Omental fat pad (tissue), 4 donors: Measurements from ENCODE around the gene SLA2. TPM values are rescaled to one million over a fixed set of nuclear protein-coding genes. Genes with fewer than 3 reads are reported as not detected.
"Not testable (repeated sequence)": the region's sequence is repeated elsewhere in the genome, so short reads cannot be mapped to it uniquely, and the experiment has no call there.

Experiments used
- ATAC-seq: fragments of 150-250 bp; one replicate; pipeline ENCODE4 v1.9.1; 2016; ENCODE audit warnings: mild to moderate bottlenecking, moderate library complexity; ENCODE audit not compliant: low FRiP score
- DNase-seq: peaks from one replicate; pipeline ENCODE4 v3.0.0-alpha.2; 2019; ENCODE audit warnings: low spot score
- total RNA-seq, 4 donors: library from RNA; depleted of rRNA; stranded (reverse); fragments of >200 nt; gene quantifications; one replicate each; pipeline ENCODE4 v1.1.0, GENCODE V29; 2016
- TF ChIP-seq, protein P1 (sequence below), 3 donors: fragments of 450-650 bp; IDR thresholded peaks; one replicate each; pipeline ENCODE4 v1.5.1; 2016 to 2017; ENCODE audit warnings: antibody characterized with exemption in 3 of 3, mild to moderate bottlenecking in 3 of 3, moderate library complexity in 2 of 3

SLA2 gene
- total RNA-seq, 4 donors from 2014 or later = 1.1 to 3.2 (median 1.6) TPM

DNA sequence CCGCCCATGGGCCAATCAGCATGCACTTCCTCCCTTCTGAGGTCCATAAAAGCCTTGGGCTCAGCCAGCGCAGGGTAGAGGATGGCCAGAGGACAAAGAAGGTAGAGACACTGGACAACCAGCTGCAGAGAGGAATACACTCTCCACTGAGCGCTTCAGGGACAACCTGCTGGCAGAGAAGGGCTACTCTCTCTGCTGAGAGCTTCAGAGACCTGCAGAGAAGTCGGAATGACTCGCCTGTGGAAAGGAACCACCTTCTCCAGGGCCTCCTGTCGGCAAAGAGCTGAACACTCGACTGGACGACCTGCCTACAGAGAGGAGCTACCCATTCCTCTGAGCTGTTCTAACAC lies 31.4 kb upstream of the SLA2 start:
- TF ChIP-seq, protein P1, sequence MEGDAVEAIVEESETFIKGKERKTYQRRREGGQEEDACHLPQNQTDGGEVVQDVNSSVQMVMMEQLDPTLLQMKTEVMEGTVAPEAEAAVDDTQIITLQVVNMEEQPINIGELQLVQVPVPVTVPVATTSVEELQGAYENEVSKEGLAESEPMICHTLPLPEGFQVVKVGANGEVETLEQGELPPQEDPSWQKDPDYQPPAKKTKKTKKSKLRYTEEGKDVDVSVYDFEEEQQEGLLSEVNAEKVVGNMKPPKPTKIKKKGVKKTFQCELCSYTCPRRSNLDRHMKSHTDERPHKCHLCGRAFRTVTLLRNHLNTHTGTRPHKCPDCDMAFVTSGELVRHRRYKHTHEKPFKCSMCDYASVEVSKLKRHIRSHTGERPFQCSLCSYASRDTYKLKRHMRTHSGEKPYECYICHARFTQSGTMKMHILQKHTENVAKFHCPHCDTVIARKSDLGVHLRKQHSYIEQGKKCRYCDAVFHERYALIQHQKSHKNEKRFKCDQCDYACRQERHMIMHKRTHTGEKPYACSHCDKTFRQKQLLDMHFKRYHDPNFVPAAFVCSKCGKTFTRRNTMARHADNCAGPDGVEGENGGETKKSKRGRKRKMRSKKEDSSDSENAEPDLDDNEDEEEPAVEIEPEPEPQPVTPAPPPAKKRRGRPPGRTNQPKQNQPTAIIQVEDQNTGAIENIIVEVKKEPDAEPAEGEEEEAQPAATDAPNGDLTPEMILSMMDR (IDR thresholded peaks at IDR 0.05) = no peak
- ATAC-seq = no peak

DNA sequence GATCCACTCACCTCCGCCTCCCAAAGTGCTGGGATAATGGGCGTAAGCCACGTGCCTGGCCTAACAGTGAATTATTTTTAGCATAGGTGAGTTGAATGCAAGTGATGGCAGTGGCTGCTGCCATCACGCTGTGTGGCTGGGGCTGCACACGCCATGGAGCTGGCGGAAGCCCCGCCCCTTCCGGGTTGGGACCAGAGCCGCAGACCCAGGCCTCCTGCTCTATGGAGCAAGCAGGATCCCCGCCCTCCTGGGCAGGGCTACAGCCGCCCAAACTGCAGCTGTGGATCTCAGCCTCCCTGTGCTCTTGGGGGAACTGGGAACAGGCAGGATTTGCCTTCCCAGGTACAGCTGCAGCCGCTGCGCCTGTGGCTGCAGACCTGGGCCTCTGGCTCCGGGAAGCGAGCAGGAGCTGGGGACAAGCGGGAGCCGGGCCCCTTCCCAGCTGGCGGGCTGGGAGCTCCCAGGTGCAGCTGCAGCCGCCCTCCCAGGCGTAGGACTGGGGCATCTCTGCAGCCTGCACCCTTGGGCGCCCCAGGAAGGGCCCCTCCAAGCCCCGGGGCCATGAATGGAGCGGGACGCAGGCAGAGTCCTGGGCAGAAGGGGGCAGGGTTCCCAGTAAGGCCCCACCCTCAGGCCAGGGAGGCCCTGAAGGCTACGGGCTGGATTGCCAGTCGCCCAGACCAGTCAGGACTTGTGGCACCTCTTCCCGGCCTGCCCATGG lies 30.9 kb upstream of the SLA2 start:
- DNase-seq = no peak
- TF ChIP-seq, protein P1 (IDR thresholded peaks at IDR 0.05) = no peak
- no peak for ATAC-seq

More for the DNA sequence above, 31.4 kb upstream of the SLA2 start:
- DNase-seq = no peak

DNA sequence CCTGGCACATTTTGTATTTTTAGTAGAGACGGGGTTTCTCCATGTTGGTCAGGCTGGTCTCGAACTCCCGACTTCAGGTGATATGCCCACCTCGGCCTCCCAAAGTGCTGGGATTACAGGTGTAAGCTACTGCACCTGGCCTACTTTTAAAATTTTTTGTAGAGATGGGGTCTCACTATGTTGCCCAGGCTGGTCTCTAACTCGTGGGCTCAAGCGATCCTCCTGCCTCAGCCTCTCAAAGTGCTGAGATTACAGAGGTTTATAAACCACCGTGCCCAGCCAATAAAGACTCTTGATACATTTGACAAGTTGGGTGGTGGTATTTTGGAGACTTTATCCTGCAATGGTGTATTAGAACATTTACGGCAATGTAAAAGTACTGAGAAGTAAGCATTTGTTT lies 29.5 kb upstream of the SLA2 start:
- not testable (repeated sequence) for DNase-seq, ATAC-seq

DNA sequence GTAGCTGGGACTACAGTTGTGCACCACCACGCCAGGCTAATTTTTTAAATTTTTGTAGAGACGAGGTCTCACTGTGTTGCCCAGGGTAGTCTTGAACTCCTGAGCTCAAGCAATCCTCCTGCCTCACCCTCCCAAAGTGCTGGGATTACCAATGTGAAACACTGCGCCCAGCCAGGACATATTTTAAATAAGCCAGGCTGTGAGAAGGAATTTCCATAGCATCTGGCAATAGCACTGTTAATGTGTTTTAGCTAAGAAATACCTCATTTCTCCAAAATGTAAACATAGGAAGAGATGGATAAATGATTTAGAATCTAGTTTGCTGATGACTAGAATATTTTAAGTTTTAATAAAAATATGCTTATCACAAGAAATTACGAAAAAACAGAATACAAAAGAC lies 27.0 kb upstream of the SLA2 start:
- TF ChIP-seq, protein P1 (IDR thresholded peaks at IDR 0.05) = no peak
- ATAC-seq (no peak), DNase-seq (no peak)

DNA sequence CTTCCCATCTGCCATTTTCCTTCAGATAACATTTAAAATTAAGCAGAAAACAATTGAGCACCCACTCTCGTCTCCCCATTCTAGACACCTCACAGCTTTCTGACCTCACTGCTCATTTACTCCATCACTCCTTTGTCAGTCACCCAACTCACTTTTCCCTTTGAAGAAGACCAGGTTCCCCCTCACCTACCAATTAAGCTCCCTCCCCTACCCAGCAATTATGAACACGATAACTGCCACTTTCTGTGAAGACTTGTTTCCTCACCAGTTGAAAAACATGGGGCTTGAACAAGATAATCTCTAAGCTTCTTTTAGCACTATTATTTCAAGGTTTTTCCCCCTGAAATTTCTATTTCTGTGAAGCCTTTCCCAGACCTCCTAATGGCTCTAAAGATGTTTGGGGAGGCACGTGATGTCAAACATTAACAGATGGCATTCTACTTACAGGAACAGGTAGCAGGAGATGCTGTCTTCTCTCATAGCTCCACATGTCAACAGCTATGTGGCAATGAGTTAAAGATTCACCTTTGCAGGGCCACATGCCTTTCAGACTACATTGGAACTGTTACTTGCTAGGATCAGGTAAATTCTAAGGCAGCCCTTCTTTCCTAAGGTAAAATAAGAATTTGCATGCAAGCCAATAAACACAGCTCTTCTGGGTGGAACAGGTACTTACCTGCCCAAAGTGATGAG lies 24.8 kb upstream of the SLA2 start:
- TF ChIP-seq, protein P1 (IDR thresholded peaks at IDR 0.05) = no peak
- ATAC-seq (no peak), DNase-seq (no peak)

DNA sequence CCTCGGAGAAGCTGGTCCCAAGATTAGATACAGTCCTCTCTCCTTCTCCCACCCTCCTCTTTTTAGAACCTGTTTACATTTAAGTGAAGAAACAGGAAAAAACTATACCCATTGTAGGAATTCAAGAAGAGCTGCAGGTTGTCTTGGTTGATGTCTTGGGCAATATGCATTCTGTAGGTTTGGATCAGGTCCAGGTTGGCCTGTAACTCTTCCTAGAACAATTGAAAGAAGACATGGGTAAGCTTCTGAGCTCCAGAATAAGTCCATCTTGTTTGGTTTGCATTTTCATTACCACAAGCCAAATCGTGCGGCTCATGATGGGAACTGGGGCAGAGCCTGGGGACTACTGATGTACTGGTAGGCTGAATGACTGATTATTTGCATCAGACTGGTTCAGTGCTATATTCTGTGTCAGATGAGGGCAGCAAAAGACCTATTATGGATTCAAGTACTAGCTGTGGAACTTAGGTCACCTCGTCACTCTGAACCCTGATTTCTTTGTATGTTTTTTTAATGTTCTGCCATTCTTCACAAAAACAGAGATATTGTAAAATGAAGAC lies 20.3 kb upstream of the SLA2 start:
- no peak for DNase-seq
- no peak for ATAC-seq
- TF ChIP-seq, protein P1 (IDR thresholded peaks at IDR 0.05) = no peak

DNA sequence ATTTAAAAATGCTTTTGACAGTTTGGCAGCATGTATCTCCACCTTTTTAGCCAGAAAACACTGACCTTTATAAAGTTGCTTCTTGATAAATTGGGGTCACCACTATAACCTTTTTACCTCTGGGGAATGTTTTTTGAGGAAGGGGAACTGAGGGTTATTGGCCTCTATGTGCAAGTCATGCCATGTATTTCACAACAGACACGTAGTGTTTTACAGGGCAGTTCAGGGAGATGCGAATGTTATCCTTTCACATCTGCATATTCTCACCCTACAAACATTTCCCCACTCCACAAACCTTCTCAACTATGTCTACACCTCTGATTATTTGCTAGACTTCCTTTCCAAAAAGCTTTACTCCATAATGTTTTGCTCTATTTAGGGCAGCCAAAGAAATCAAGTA lies 17.0 kb upstream of the SLA2 start:
- ATAC-seq = no peak
- TF ChIP-seq, protein P1 (IDR thresholded peaks at IDR 0.05) = no peak
- no peak for DNase-seq
